GM12873 (cell line): ENCODE results near the gene GIMAP4.

Source experiments
- CTCF ChIP-seq: IDR thresholded peaks from 2 replicates; pipeline ENCODE4 v1.5.1; 2012; ENCODE audit warnings: low read depth, mild to moderate bottlenecking, moderate library complexity, low read length, control low read depth; ENCODE audit not compliant: insufficient read depth; ENCODE audit errors: missing control alignments

GIMAP4 gene

GRCh38 chr7:150567169-150567568 lies at the start of gene GIMAP4:
GIMAP4 (plus strand) TSS chr7:150567390; CDS start chr7:150569902, 2,512 bp downstream.
- no peak for TF ChIP-seq CTCF

GRCh38 chr7:150519310-150519709 lies 47.9 kb upstream of the GIMAP4 start:
- TF ChIP-seq CTCF = no peak

GRCh38 chr7:150520145-150520544 lies 47.0 kb upstream of the GIMAP4 start:
- no peak for TF ChIP-seq CTCF

GRCh38 chr7:150524018-150524417 lies 43.2 kb upstream of the GIMAP4 start:
- TF ChIP-seq CTCF = no peak

GRCh38 chr7:150531704-150532103 lies 35.5 kb upstream of the GIMAP4 start:
- TF ChIP-seq CTCF = no peak

GRCh38 chr7:150538259-150538658 lies 28.9 kb upstream of the GIMAP4 start:
- TF ChIP-seq CTCF = no peak

- TF ChIP-seq CTCF = no peak
These were observed 14.0 kb upstream of the GIMAP4 start for GRCh38 chr7:150553163-150553562.

GRCh38 chr7:150556521-150557138 lies 10.6 kb upstream of the GIMAP4 start:
- no peak for TF ChIP-seq CTCF
